Left cardiac atrium (tissue), 4 donors: ENCODE data around the gene SCN8A. TPM values are rescaled to one million over a fixed set of nuclear protein-coding genes. Genes with fewer than 3 reads are reported as not detected.

Experiments
- ATAC-seq, 2 donors: fragments of 200-7000 bp; cut with Tn5 transposase; one replicate each; pipeline ENCODE4 v1.9.1; 2020; ENCODE audit warnings: mild to moderate bottlenecking in 2 of 2, moderate library complexity in 2 of 2
- DNase-seq: peaks from one replicate; pipeline ENCODE4 v3.0.0-alpha.2; 2020
- intact Hi-C, 2 donors: fragments of 100-400 bp; cut with DNase I; formaldehyde crosslinking; loops; one replicate each; pipeline versions ENCODE4 v1.14.1 to v1.15.1; 2022 to 2023
- total RNA-seq, 2 donors: library from RNA; stranded (reverse); fragmentation: NEBNext Ultra II Directional; extraction: Animal tissue kit (Norgen Biotek cat#: 25700); gene quantifications; one replicate each; pipeline ENCODE4 v1.2.1, GENCODE V29; 2021
- donor health status: DM: no; HTN: yes; CAD: no.
- donor health status: DM: no; HTN: yes; CAD: no; lungs with severe emphysema.
- donor health status: DM: yes; HTN: yes; CAD: no.
- donor health status: Dilated cardiomyopathy.

The SCN8A gene
- total RNA-seq, 2 donors from 2014 or later: 0.21 to 0.41 TPM

GRCh38 chr12:51851413-51852124 lies 260.5 kb downstream of the SCN8A start:
- DNase-seq: no peak

GRCh38 chr12:51852404-51853137 lies 261.5 kb downstream of the SCN8A start:
- intact Hi-C loops: no loop called here
- ATAC-seq: no peak
- no peak for DNase-seq

More at GRCh38 chr12:51851413-51852124, 260.5 kb downstream of the SCN8A start:
- intact Hi-C loops: no loop called here
- ATAC-seq: peak in 1 of 2 donors; percentile 17

GRCh38 chr12:51855586-51856428 lies 264.8 kb downstream of the SCN8A start:
- peak; percentile 66 to 70 for ATAC-seq
- intact Hi-C loops: no loop called here
- DNase-seq: peak; percentile 62

GRCh38 chr12:51860986-51861385 lies 270.0 kb downstream of the SCN8A start:
- ATAC-seq (no peak), DNase-seq (no peak)
- intact Hi-C loops: no loop called here

Other genes with a start within 250 kb of the SCN8A start
- not detected for gene CELA1, start 244.6 kb upstream of the SCN8A start, total RNA-seq
- gene GALNT6, start 199.8 kb upstream of the SCN8A start, total RNA-seq: 1 to 10 TPM; 3.6 to 4.4 TPM
- under 1 TPM; 0.29 to 0.71 TPM for gene SLC4A8, start 166.4 kb upstream of the SCN8A start, total RNA-seq